WTC11 (cell line): ENCODE data around the gene CAB39.

ENCODE experiments used
- CREB1 ChIP-seq: sonication (generic); formaldehyde crosslinking; IDR thresholded peaks from 2 replicates; pipeline ENCODE4 v1.8.0; 2023; ENCODE audit warnings: mild to moderate bottlenecking, missing genetic modification reagents
- FOXJ3 ChIP-seq: sonication (generic); formaldehyde crosslinking; IDR thresholded peaks from 2 replicates; pipeline ENCODE4 v1.9.0; 2021; ENCODE audit warnings: missing genetic modification reagents, mild to moderate bottlenecking, borderline replicate concordance
- ZNF138 ChIP-seq: sonication (generic); formaldehyde crosslinking; conservative IDR thresholded peaks from 2 replicates; pipeline ENCODE4 v1.8.1; 2022; ENCODE audit warnings: mild to moderate bottlenecking, moderate library complexity, missing genetic modification reagents
- ZNF671 ChIP-seq: fragments of 250-450 bp; sonication (Bioruptor Pico); IDR thresholded peaks from 2 replicates; pipeline ENCODE4 v1.8.0; 2021; ENCODE audit warnings: mild to moderate bottlenecking

- TF ChIP-seq ZNF138 (no peak), ZNF671 (CRISPR knock-in tag) (no peak), FOXJ3 (CRISPR knock-in tag) (no peak), CREB1 (CRISPR knock-in tag) (no peak)
Measured at GRCh38 chr2:230664844-230665243, 47.8 kb upstream of the CAB39 start.
